ENCODE results near the gene ADORA1. TPM values are rescaled to one million over a fixed set of nuclear protein-coding genes. Genes with fewer than 3 reads are reported as not detected.

Gene ADORA1
- polyA plus RNA-seq, 3 donors = 0.13 to 1.1 TPM; not detected in 1

DNA sequence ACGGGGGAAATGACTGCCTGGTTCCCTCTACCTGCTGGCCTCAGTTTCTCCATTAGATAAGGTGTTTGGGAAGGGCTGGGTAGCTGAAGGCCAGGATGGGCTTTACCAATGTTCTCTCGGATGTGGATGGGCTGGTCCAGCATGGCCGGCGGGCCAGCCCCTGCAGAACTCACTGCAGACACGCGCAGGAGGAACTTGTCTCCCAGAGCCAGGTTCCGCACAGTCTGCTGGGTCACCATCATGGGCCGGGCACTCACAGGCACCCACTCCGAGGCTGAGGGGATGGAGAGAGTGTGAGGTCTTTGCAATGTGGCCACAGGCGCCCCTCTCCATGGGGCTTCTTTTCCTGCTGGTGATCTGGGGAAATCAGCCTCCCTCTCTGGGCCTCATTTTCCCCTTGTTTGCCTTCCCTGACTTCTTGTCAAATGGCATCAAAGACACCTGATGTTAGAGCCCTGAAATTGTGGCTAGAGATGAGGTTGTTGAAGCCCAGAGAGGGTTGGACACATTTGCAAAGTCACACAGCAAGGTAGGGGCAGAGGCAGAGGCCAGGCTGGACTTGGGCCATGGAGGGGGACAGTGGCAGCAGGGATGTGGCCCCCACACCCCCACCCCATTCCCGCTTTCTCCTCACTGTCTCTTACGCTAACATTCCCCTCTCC, 46.9 kb downstream of the ADORA1 start:
- Histone ChIP-seq H3K9ac (ENCODE audit: insufficient read depth, low read length, poor library complexity, severe bottlenecking) (no peak overlapping the region), H3K4me3 (replicated peaks in 1 of 3; ENCODE audit: low read depth in 2 of 3, low read length in 3 of 3) (no peak overlapping the region), H4K20me1 (ENCODE audit: insufficient read depth, low read length) (no peaks in the 10 kb centered on the region), H3K4me2 (replicated peaks; ENCODE audit: extremely low read depth, low read length, poor library complexity, severe bottlenecking) (no peak overlapping the region), H3K27me3 (ENCODE audit: control insufficient read depth in 2 of 2, insufficient read depth in 2 of 2, low read length in 2 of 2) (no peaks in the 10 kb centered on the region), H2AFZ (ENCODE audit: insufficient read depth, low read depth, low read length, poor library complexity, severe bottlenecking) (no peak overlapping the region), H3K9me3 (replicated peaks in 1 of 2; ENCODE audit: control insufficient read depth in 1 of 2, insufficient read depth in 1 of 2, low read length in 2 of 2) (no peaks in the 10 kb centered on the region), H3K27ac (ENCODE audit: low read depth in 1 of 2, low read length in 2 of 2) (no peak overlapping the region), H3K4me1 (ENCODE audit: control insufficient read depth in 1 of 2, insufficient read depth in 2 of 2, low read length in 2 of 2) (peaks cover 38 to 46% of the 10 kb centered on the region in 2 donors), H3K36me3 (replicated peaks in 1 of 2; ENCODE audit: control insufficient read depth in 1 of 2, insufficient read depth in 2 of 2, low read length in 2 of 2) (no peaks in the 10 kb centered on the region), H3K79me2 (ENCODE audit: insufficient read depth, low read length) (no peaks in the 10 kb centered on the region)
- Mint-ChIP-seq H3K9me3 (peaks cover 0 to 3% (median 0%) of the 10 kb centered on the region in 7 donors), H3K4me1 (peaks cover 54% of the 10 kb centered on the region), H3K36me3 (no peaks in the 10 kb centered on the region), H3K27ac (no peak overlapping the region), H3K4me3 (peak overlapping the region in 1 of 2 donors; percentile 48), H3K27me3 (ENCODE audit: low read depth in 3 of 3) (peaks cover 9 to 21% (median 14%) of the 10 kb centered on the region in 3 donors)
- 86% methylated on average over 12 of the region's 12 CpGs for WGBS (ENCODE audit: insufficient coverage)
- TF ChIP-seq, protein P1, sequence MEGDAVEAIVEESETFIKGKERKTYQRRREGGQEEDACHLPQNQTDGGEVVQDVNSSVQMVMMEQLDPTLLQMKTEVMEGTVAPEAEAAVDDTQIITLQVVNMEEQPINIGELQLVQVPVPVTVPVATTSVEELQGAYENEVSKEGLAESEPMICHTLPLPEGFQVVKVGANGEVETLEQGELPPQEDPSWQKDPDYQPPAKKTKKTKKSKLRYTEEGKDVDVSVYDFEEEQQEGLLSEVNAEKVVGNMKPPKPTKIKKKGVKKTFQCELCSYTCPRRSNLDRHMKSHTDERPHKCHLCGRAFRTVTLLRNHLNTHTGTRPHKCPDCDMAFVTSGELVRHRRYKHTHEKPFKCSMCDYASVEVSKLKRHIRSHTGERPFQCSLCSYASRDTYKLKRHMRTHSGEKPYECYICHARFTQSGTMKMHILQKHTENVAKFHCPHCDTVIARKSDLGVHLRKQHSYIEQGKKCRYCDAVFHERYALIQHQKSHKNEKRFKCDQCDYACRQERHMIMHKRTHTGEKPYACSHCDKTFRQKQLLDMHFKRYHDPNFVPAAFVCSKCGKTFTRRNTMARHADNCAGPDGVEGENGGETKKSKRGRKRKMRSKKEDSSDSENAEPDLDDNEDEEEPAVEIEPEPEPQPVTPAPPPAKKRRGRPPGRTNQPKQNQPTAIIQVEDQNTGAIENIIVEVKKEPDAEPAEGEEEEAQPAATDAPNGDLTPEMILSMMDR (IDR thresholded peaks at IDR 0.05) = no peak
- intact Hi-C loops (cut with micrococcal nuclease) = loop anchor here in 1 of 2 donors (5.0 kb wide), 2 partner anchors 43 to 57 kb away; no protein-coding TSS in a partner anchor
- DNase-seq = no peak

DNA sequence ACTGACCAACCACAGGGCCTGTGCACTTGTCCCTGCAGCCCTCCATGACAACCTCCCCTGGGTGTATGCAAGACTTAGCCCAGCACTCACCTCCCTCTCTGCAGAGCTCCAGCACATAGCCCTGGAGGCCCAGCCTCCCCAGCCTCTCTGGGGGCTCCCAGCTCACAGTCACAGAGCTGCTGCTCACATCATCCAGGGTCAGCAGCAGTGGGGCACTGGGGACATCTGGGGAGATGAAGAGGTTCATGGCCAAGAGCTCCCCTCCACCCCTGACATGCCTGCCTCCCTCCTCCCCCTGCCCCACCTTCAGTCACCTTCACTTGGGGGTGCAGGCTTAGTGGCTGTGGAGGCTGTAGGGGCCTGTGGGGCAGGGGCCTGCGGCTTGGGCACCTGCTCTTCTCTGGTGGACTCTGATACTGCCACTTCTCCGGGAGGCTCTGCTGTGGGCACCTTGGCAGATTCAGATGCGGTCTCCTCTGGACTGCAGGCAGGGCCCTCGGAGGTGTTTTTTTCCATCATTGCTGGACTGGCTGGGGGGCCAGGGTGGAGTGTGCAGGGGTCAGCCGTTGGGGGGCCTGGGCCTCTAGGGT, 47.8 kb downstream of the ADORA1 start, which contains the start of gene MYBPH:
MYBPH (minus strand) TSS at position 590 of the 590 bp plus-strand sequence; CDS start at position 519, 71 bp downstream.
- H3K4me2 ChIP-seq (replicated peaks; ENCODE audit: extremely low read depth, low read length, poor library complexity, severe bottlenecking) = peak within 1 kb of the TSS; percentile 10
- no peaks in the 10 kb centered on the region for H3K79me2 ChIP-seq (ENCODE audit: insufficient read depth, low read length)
- H3K4me3 Mint-ChIP-seq = peak within 1 kb of the TSS in 1 of 2 donors; percentile 63
- peaks cover 38 to 46% of the 10 kb centered on the region in 2 donors for H3K4me1 ChIP-seq (ENCODE audit: control insufficient read depth in 1 of 2, insufficient read depth in 2 of 2, low read length in 2 of 2)
- peaks cover 54% of the 10 kb centered on the region for H3K4me1 Mint-ChIP-seq
- H3K27ac Mint-ChIP-seq = peak within 1 kb of the TSS in 1 of 7 donors; percentile 11
- 56% methylated on average over 4 of the region's 5 CpGs for WGBS (ENCODE audit: insufficient coverage)
- H3K27me3 ChIP-seq (ENCODE audit: control insufficient read depth in 2 of 2, insufficient read depth in 2 of 2, low read length in 2 of 2) = no peaks in the 10 kb centered on the region
- H3K36me3 Mint-ChIP-seq = no peaks in the 10 kb centered on the region
- no peaks in the 10 kb centered on the region for H3K36me3 ChIP-seq (replicated peaks in 1 of 2; ENCODE audit: control insufficient read depth in 1 of 2, insufficient read depth in 2 of 2, low read length in 2 of 2)
- peaks cover 0 to 3% (median 0%) of the 10 kb centered on the region in 7 donors for H3K9me3 Mint-ChIP-seq
- no peak within 1 kb of the TSS for H3K4me3 ChIP-seq (replicated peaks in 1 of 3; ENCODE audit: low read depth in 2 of 3, low read length in 3 of 3)
- no peak within 1 kb of the TSS for H2AFZ ChIP-seq (ENCODE audit: insufficient read depth, low read depth, low read length, poor library complexity, severe bottlenecking)
- H3K9ac ChIP-seq (ENCODE audit: insufficient read depth, low read length, poor library complexity, severe bottlenecking) = no peak within 1 kb of the TSS
- no peak within 1 kb of the TSS for H3K27ac ChIP-seq (ENCODE audit: low read depth in 1 of 2, low read length in 2 of 2)
- no peak for DNase-seq
- no peaks in the 10 kb centered on the region for H4K20me1 ChIP-seq (ENCODE audit: insufficient read depth, low read length)
- peaks cover 7 to 16% (median 13%) of the 10 kb centered on the region in 3 donors for H3K27me3 Mint-ChIP-seq (ENCODE audit: low read depth in 3 of 3)
- no peaks in the 10 kb centered on the region for H3K9me3 ChIP-seq (replicated peaks in 1 of 2; ENCODE audit: control insufficient read depth in 1 of 2, insufficient read depth in 1 of 2, low read length in 2 of 2)
- intact Hi-C loops (cut with micrococcal nuclease) = loop anchor here in 1 of 2 donors (5.0 kb wide), 2 partner anchors 42 to 48 kb away; partner anchors contain the start of gene ADORA1
- TF ChIP-seq, protein P1 (IDR thresholded peaks at IDR 0.05) = no peak

Data from CD14-positive monocyte (primary cell).